H1 (cell line): ENCODE data around the gene PARS2. TPM values are rescaled to one million over a fixed set of nuclear protein-coding genes. Genes with fewer than 3 reads are reported as not detected.
A peak's percentile ranks its signal among the peaks of the same experiment; 100 is the strongest.

ENCODE experiments used
- EZH2 ChIP-seq: fragments of 200-600 bp; sonication (generic); IDR thresholded peaks from 2 replicates; pipeline ENCODE4 v1.7.1; 2012; ENCODE audit warnings: low read depth, mild to moderate bottlenecking, moderate library complexity, low read length, inconsistent platforms; ENCODE audit not compliant: severe bottlenecking
- HDAC6 ChIP-seq: IDR thresholded peaks from one replicate; pipeline ENCODE4 v1.7.1; 2012; ENCODE audit warnings: low read depth, mild to moderate bottlenecking, inconsistent platforms, low read length, moderate library complexity
- MAFK ChIP-seq: IDR thresholded peaks from 2 replicates; pipeline ENCODE4 v1.6.1; 2012; ENCODE audit warnings: low read depth, mild to moderate bottlenecking, improper control_type of control experiment, low read length
- POLR2A ChIP-seq, 2 experiments: IDR thresholded peaks; 1 replicate in 1 of 2; 2 replicates in 1 of 2; pipeline ENCODE4 v1.6.1; 2011; ENCODE audit warnings: low read depth in 2 of 2, low read length in 2 of 2, mild to moderate bottlenecking in 2 of 2; ENCODE audit errors: control extremely low read depth in 1 of 2
- SIRT6 ChIP-seq: IDR thresholded peaks from one replicate; pipeline ENCODE4 v1.7.1; 2012; ENCODE audit warnings: low read length, inconsistent platforms
- SUZ12 ChIP-seq: fragments of 200-600 bp; sonication (generic); IDR thresholded peaks from 2 replicates; pipeline ENCODE4 v1.6.1; 2012; ENCODE audit warnings: mild to moderate bottlenecking, inconsistent platforms, low read length, moderate library complexity, mixed read lengths
- TBP ChIP-seq: IDR thresholded peaks from 2 replicates; pipeline ENCODE4 v1.6.1; 2011; ENCODE audit warnings: low read depth, low read length, improper control_type of control experiment
- TEAD4 ChIP-seq: IDR thresholded peaks from 2 replicates; pipeline ENCODE4 v1.6.1; 2012; ENCODE audit warnings: low read depth, low read length, inconsistent platforms, mixed read lengths
- polyA plus RNA-seq, 7 experiments: library from polyadenylated mRNA; depleted of rRNA in 3 of 7; stranded (reverse) in 5 of 7; unstranded in 2 of 7; fragments of >200 nt in 5 of 7; fragments of 200-250 nt in 2 of 7; gene quantifications; 1 replicate in 5 of 7; 2 replicates in 1 of 7; 4 replicates in 1 of 7; pipeline versions ENCODE4 v1.2.1 to v1.2.3, GENCODE V29; 2011 to 2013; ENCODE audit warnings: missing spikeins in 2 of 7, mixed read lengths in 2 of 7
- total RNA-seq: library from RNA; stranded (reverse); fragmentation: NEBNext Ultra II Directional; extraction: Animal tissue kit (Norgen Biotek cat#: 25700); gene quantifications from 2 replicates; pipeline ENCODE4 v1.2.1, GENCODE V29; 2021
- TF ChIP-seq, protein P1 (sequence below): IDR thresholded peaks from 2 replicates; pipeline ENCODE4 v1.6.1; 2011; ENCODE audit warnings: low read length, improper control_type of control experiment
- TF ChIP-seq, protein P2 (sequence below): fragments of 300-600 bp; sonication (generic); IDR thresholded peaks from 2 replicates; pipeline ENCODE4 v1.7.1; 2012; ENCODE audit warnings: low read length, moderate library complexity, mild to moderate bottlenecking, inconsistent platforms; ENCODE audit not compliant: insufficient replicate concordance

The PARS2 gene
- total and polyA plus RNA-seq, 2 of the 8 experiments (the other 6 are each of a cell fraction or from before 2014, with no cell fraction given) = 8.9 to 10.0 TPM

DNA sequence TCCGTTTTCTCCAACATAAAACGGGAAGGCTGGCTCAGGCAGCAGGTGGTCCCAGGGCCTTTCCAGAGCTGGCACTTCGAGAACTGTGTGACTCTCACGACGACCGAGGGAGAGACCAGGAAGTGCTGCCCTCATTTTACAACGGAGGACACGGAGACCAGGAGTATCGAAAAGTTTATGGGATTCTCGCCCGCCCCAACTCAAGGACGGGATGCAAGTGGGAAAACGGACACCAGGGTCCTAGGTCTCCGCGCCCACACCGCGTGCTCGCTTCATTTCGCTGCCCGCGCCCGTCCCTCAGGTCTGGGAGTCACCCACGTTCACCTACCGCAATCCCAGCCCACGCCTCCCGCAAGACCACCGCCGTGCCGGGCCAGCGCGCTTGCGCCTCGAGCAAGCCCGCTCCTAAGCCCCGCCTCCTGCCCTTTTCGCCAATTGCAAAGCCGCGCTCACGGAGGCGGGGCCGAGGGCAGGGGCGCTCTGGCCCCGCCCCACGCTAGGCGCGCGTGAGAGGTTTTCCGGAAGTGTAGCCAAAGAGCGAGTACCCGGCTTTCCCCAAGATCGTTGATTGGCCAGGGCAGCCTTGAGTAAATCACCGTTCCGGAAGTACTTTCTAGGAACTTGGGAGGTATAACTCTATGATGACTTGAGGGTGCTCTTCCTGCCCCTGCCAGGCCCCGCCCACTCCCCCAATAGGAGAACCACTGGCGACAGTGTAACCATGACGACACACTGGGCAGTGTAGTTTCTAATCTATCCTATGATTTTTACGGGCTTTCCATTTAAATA lies at the start of gene PARS2 (continued):
- TF ChIP-seq TEAD4 = no peak
- TF ChIP-seq EZH2 = no peak
- TF ChIP-seq SUZ12 = no peak
- no peak for TF ChIP-seq MAFK
- TF ChIP-seq HDAC6 = no peak
- peak; percentile 40 for TF ChIP-seq TBP
- TF ChIP-seq SIRT6 = no peak
- peak; percentile 77 to 96 for TF ChIP-seq POLR2A (IDR thresholded peaks at IDR 0.05; ENCODE audit: control extremely low read depth in 1 of 2, low read depth in 2 of 2, low read length in 2 of 2)
- TF ChIP-seq, protein P1, sequence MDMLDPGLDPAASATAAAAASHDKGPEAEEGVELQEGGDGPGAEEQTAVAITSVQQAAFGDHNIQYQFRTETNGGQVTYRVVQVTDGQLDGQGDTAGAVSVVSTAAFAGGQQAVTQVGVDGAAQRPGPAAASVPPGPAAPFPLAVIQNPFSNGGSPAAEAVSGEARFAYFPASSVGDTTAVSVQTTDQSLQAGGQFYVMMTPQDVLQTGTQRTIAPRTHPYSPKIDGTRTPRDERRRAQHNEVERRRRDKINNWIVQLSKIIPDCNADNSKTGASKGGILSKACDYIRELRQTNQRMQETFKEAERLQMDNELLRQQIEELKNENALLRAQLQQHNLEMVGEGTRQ = no peak
- TF ChIP-seq, protein P2, sequence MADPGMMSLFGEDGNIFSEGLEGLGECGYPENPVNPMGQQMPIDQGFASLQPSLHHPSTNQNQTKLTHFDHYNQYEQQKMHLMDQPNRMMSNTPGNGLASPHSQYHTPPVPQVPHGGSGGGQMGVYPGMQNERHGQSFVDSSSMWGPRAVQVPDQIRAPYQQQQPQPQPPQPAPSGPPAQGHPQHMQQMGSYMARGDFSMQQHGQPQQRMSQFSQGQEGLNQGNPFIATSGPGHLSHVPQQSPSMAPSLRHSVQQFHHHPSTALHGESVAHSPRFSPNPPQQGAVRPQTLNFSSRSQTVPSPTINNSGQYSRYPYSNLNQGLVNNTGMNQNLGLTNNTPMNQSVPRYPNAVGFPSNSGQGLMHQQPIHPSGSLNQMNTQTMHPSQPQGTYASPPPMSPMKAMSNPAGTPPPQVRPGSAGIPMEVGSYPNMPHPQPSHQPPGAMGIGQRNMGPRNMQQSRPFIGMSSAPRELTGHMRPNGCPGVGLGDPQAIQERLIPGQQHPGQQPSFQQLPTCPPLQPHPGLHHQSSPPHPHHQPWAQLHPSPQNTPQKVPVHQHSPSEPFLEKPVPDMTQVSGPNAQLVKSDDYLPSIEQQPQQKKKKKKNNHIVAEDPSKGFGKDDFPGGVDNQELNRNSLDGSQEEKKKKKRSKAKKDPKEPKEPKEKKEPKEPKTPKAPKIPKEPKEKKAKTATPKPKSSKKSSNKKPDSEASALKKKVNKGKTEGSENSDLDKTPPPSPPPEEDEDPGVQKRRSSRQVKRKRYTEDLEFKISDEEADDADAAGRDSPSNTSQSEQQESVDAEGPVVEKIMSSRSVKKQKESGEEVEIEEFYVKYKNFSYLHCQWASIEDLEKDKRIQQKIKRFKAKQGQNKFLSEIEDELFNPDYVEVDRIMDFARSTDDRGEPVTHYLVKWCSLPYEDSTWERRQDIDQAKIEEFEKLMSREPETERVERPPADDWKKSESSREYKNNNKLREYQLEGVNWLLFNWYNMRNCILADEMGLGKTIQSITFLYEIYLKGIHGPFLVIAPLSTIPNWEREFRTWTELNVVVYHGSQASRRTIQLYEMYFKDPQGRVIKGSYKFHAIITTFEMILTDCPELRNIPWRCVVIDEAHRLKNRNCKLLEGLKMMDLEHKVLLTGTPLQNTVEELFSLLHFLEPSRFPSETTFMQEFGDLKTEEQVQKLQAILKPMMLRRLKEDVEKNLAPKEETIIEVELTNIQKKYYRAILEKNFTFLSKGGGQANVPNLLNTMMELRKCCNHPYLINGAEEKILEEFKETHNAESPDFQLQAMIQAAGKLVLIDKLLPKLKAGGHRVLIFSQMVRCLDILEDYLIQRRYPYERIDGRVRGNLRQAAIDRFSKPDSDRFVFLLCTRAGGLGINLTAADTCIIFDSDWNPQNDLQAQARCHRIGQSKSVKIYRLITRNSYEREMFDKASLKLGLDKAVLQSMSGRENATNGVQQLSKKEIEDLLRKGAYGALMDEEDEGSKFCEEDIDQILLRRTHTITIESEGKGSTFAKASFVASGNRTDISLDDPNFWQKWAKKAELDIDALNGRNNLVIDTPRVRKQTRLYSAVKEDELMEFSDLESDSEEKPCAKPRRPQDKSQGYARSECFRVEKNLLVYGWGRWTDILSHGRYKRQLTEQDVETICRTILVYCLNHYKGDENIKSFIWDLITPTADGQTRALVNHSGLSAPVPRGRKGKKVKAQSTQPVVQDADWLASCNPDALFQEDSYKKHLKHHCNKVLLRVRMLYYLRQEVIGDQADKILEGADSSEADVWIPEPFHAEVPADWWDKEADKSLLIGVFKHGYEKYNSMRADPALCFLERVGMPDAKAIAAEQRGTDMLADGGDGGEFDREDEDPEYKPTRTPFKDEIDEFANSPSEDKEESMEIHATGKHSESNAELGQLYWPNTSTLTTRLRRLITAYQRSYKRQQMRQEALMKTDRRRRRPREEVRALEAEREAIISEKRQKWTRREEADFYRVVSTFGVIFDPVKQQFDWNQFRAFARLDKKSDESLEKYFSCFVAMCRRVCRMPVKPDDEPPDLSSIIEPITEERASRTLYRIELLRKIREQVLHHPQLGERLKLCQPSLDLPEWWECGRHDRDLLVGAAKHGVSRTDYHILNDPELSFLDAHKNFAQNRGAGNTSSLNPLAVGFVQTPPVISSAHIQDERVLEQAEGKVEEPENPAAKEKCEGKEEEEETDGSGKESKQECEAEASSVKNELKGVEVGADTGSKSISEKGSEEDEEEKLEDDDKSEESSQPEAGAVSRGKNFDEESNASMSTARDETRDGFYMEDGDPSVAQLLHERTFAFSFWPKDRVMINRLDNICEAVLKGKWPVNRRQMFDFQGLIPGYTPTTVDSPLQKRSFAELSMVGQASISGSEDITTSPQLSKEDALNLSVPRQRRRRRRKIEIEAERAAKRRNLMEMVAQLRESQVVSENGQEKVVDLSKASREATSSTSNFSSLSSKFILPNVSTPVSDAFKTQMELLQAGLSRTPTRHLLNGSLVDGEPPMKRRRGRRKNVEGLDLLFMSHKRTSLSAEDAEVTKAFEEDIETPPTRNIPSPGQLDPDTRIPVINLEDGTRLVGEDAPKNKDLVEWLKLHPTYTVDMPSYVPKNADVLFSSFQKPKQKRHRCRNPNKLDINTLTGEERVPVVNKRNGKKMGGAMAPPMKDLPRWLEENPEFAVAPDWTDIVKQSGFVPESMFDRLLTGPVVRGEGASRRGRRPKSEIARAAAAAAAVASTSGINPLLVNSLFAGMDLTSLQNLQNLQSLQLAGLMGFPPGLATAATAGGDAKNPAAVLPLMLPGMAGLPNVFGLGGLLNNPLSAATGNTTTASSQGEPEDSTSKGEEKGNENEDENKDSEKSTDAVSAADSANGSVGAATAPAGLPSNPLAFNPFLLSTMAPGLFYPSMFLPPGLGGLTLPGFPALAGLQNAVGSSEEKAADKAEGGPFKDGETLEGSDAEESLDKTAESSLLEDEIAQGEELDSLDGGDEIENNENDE = no peak
